HG02610 (cell line): ENCODE measurements around the gene BTBD17.

ENCODE experiments used
- ATAC-seq: cut with Tn5 transposase; IDR thresholded peaks from one replicate; pipeline ENCODE4 v1.9.1; 2021; ENCODE audit warnings: mild to moderate bottlenecking, moderate library complexity; ENCODE audit not compliant: unreplicated experiment

The BTBD17 gene

GRCh38 chr17:74337834-74338500 is 23.7 kb downstream of the BTBD17 start:
- no peak for ATAC-seq

- ATAC-seq: no peak
Measured at GRCh38 chr17:74336307-74336706, 25.4 kb downstream of the BTBD17 start.

GRCh38 chr17:74335529-74336062 is 26.1 kb downstream of the BTBD17 start:
- no peak for ATAC-seq

GRCh38 chr17:74334393-74335039 is 27.2 kb downstream of the BTBD17 start:
- no peak for ATAC-seq

- ATAC-seq: no peak
Measured at GRCh38 chr17:74332763-74333283, 28.8 kb downstream of the BTBD17 start.

- no peak for ATAC-seq
Measured at GRCh38 chr17:74332017-74332650, 29.5 kb downstream of the BTBD17 start.

- no peak for ATAC-seq
Measured at GRCh38 chr17:74330446-74330845, 31.2 kb downstream of the BTBD17 start.

- no peak for ATAC-seq
Measured at GRCh38 chr17:74329378-74329777, 32.3 kb downstream of the BTBD17 start.

GRCh38 chr17:74328487-74328886 is 33.2 kb downstream of the BTBD17 start:
- ATAC-seq: no peak

GRCh38 chr17:74326506-74326905 is 35.2 kb downstream of the BTBD17 start:
- ATAC-seq: no peak

GRCh38 chr17:74325743-74326379 is 35.8 kb downstream of the BTBD17 start, which contains the start of gene KIF19:
Gene KIF19 (plus strand): TSS chr17:74326226. CDS start chr17:74326350, 124 bp downstream.
- no peak for ATAC-seq

- ATAC-seq: no peak
Measured at GRCh38 chr17:74325376-74325742, 36.3 kb downstream of the BTBD17 start.

GRCh38 chr17:74324521-74324920 is 37.1 kb downstream of the BTBD17 start:
- ATAC-seq: no peak

GRCh38 chr17:74318391-74318790 is 43.3 kb downstream of the BTBD17 start:
- no peak for ATAC-seq

- ATAC-seq: no peak
Measured at GRCh38 chr17:74317071-74317470, 44.6 kb downstream of the BTBD17 start.

GRCh38 chr17:74316220-74316619 is 45.4 kb downstream of the BTBD17 start:
- no peak for ATAC-seq

- no peak for ATAC-seq
Measured at GRCh38 chr17:74314877-74315276, 46.8 kb downstream of the BTBD17 start.

GRCh38 chr17:74309902-74310301 is 51.8 kb downstream of the BTBD17 start:
- ATAC-seq: no peak

- no peak for ATAC-seq
Measured at GRCh38 chr17:74307984-74308773, 53.5 kb downstream of the BTBD17 start.
